ENCODE measurements around the gene NCK2. TPM values are rescaled to one million over a fixed set of nuclear protein-coding genes. Genes with fewer than 3 reads are reported as not detected.

NCK2 gene
- total RNA-seq, 1 experiment from 2014 or later = 75.4 TPM

DNA sequence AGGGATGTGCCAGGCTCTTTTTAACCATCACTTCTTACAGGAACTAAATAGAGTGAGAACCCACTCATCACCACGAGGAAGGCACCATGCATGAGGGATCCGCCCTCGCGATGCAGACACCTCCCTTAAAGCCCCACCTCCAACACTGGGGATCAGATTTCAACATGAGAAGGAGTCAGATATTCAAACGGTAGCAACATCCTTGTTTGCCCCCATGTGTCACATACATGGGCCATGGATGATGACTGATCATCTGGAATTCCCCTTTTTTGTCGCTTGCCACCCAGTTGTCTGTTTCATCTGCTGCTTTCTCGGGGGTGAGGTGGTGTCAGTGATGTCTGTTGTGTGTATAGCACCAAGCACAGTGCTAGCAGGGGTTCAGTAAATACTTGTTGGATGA, 57.9 kb downstream of the NCK2 start (continued):
- TF ChIP-seq, protein P1, sequence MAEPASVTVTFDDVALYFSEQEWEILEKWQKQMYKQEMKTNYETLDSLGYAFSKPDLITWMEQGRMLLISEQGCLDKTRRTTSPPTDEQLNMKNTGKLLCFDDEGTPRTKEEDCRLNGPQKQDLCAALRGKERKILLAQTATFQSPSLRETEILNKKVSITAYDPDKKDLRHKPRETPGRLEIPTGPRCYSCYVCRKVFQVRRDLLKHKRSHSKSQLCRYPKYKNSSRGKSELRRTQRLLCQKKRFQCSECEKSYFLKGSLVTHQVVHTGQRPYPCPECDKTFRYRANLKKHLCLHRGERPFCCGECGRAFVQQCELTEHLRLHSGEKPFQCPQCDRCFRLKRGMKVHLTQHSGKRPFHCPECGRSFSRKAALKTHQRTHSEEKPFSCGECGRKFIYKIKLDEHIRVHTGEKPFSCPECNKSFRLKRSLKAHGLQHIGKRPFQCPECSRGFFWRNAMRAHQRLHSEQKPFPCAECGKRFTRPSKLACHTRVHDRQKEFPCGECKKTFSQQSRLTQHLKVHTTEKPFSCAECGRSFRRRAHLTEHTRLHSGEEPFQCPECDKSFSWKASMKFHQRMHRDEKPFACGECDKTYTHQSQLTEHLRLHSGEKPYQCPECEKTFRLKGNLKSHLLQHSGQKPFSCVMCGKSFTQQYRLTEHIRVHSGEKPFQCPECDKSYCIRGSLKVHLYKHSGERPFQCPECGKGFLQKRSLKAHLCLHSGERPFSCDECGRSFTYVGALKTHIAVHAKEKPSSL (CRISPR knock-in tag; conservative IDR thresholded peaks at IDR 0.05) = no peak
- TF ChIP-seq, protein P2, sequence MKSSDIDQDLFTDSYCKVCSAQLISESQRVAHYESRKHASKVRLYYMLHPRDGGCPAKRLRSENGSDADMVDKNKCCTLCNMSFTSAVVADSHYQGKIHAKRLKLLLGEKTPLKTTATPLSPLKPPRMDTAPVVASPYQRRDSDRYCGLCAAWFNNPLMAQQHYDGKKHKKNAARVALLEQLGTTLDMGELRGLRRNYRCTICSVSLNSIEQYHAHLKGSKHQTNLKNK (CRISPR knock-in tag; IDR thresholded peaks at IDR 0.05) = no peak
- TF ChIP-seq RELA (CRISPR knock-in tag; IDR thresholded peaks at IDR 0.05; ENCODE audit: borderline replicate concordance) (no peak), FOXP1 (CRISPR knock-in tag; IDR thresholded peaks at IDR 0.05; ENCODE audit: borderline replicate concordance) (no peak), ZNF121 (CRISPR knock-in tag; IDR thresholded peaks at IDR 0.05) (no peak), ELF4 (CRISPR knock-in tag; IDR thresholded peaks at IDR 0.05; ENCODE audit: low read depth) (no peak), JUN (CRISPR knock-in tag; IDR thresholded peaks at IDR 0.05) (no peak), NR2C2 (CRISPR knock-in tag; IDR thresholded peaks at IDR 0.05) (no peak), CREM (CRISPR knock-in tag; IDR thresholded peaks at IDR 0.05) (no peak)
- TF ChIP-seq, protein P3, sequence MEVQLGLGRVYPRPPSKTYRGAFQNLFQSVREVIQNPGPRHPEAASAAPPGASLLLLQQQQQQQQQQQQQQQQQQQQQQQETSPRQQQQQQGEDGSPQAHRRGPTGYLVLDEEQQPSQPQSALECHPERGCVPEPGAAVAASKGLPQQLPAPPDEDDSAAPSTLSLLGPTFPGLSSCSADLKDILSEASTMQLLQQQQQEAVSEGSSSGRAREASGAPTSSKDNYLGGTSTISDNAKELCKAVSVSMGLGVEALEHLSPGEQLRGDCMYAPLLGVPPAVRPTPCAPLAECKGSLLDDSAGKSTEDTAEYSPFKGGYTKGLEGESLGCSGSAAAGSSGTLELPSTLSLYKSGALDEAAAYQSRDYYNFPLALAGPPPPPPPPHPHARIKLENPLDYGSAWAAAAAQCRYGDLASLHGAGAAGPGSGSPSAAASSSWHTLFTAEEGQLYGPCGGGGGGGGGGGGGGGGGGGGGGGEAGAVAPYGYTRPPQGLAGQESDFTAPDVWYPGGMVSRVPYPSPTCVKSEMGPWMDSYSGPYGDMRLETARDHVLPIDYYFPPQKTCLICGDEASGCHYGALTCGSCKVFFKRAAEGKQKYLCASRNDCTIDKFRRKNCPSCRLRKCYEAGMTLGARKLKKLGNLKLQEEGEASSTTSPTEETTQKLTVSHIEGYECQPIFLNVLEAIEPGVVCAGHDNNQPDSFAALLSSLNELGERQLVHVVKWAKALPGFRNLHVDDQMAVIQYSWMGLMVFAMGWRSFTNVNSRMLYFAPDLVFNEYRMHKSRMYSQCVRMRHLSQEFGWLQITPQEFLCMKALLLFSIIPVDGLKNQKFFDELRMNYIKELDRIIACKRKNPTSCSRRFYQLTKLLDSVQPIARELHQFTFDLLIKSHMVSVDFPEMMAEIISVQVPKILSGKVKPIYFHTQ (CRISPR knock-in tag; IDR thresholded peaks at IDR 0.05) = no peak
- TF ChIP-seq, protein P4, sequence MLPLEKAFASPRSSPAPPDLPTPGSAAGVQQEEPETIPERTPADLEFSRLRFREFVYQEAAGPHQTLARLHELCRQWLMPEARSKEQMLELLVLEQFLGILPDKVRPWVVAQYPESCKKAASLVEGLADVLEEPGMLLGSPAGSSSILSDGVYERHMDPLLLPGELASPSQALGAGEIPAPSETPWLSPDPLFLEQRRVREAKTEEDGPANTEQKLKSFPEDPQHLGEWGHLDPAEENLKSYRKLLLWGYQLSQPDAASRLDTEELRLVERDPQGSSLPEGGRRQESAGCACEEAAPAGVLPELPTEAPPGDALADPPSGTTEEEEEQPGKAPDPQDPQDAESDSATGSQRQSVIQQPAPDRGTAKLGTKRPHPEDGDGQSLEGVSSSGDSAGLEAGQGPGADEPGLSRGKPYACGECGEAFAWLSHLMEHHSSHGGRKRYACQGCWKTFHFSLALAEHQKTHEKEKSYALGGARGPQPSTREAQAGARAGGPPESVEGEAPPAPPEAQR (CRISPR knock-in tag; IDR thresholded peaks at IDR 0.05) = no peak
- TF ChIP-seq, protein P5, sequence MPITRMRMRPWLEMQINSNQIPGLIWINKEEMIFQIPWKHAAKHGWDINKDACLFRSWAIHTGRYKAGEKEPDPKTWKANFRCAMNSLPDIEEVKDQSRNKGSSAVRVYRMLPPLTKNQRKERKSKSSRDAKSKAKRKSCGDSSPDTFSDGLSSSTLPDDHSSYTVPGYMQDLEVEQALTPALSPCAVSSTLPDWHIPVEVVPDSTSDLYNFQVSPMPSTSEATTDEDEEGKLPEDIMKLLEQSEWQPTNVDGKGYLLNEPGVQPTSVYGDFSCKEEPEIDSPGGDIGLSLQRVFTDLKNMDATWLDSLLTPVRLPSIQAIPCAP (CRISPR knock-in tag; IDR thresholded peaks at IDR 0.05) = no peak

DNA sequence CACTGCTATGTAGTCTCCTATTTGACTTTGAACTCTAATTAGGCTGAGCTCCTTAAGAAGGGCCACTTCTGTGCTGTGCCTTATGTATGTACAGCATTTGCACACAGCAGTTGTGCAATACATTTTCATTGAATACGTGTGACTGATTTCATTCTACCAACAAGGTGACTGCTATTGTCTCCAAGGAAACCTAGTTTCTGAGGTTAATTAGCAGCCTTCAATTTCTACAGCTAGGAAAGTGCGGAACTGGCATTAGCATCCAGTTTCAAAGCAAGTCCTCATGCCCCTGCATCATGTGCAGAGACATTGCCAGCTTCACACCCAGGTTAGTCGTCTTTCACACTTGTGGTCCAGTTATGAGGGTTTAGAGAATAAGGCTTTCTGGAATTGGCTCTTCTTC, 58.6 kb downstream of the NCK2 start:
- ATAC-seq (no peak), DNase-seq (ENCODE audit: low spot score) (no peak)
- H3K4me3 Mint-ChIP-seq = no peak overlapping the region
- peaks cover 67% of the 10 kb centered on the region for H3K4me1 Mint-ChIP-seq
- H3K36me3 Mint-ChIP-seq = no peaks in the 10 kb centered on the region; the same call in 1 of the 2 replicates
- H3K27me3 Mint-ChIP-seq (ENCODE audit: low read depth) = no peaks in the 10 kb centered on the region
- ChIA-PET POLR2A (no interaction called here), CTCF (no interaction called here)
- H3K9me3 Mint-ChIP-seq = peaks cover 3% of the 10 kb centered on the region; the same call in 1 of the 2 replicates
- no peak overlapping the region for H3K27ac Mint-ChIP-seq
- no peak for TF ChIP-seq FOXK1 (CRISPR knock-in tag; IDR thresholded peaks at IDR 0.05)
- no peak for TF ChIP-seq JAZF1 (CRISPR knock-in tag; IDR thresholded peaks at IDR 0.05)
- TF ChIP-seq HMGA2 (CRISPR knock-in tag; IDR thresholded peaks at IDR 0.05) = no peak
- TF ChIP-seq NR1H2 (CRISPR knock-in tag; IDR thresholded peaks at IDR 0.05) = no peak
- TF ChIP-seq ZNF396 (CRISPR knock-in tag; IDR thresholded peaks at IDR 0.05; ENCODE audit: borderline replicate concordance) = no peak
- no peak for TF ChIP-seq TEAD4 (CRISPR knock-in tag; IDR thresholded peaks at IDR 0.05)
- TF ChIP-seq FOXJ3 (CRISPR knock-in tag; IDR thresholded peaks at IDR 0.05; ENCODE audit: borderline replicate concordance) = no peak
- TF ChIP-seq ETV6 (CRISPR knock-in tag; IDR thresholded peaks at IDR 0.05) = no peak
- TF ChIP-seq CREB1 (CRISPR knock-in tag; IDR thresholded peaks at IDR 0.05) = no peak
- TF ChIP-seq SOX15 (CRISPR knock-in tag; IDR thresholded peaks at IDR 0.05) = no peak
- no peak for TF ChIP-seq NFATC4 (CRISPR knock-in tag; IDR thresholded peaks at IDR 0.05)
- TF ChIP-seq GABPB1 (CRISPR knock-in tag; IDR thresholded peaks at IDR 0.05) = no peak
- TF ChIP-seq, protein P1 (CRISPR knock-in tag; conservative IDR thresholded peaks at IDR 0.05) = no peak
- TF ChIP-seq TEAD1 (CRISPR knock-in tag; IDR thresholded peaks at IDR 0.05) = no peak
- TF ChIP-seq, protein P6, sequence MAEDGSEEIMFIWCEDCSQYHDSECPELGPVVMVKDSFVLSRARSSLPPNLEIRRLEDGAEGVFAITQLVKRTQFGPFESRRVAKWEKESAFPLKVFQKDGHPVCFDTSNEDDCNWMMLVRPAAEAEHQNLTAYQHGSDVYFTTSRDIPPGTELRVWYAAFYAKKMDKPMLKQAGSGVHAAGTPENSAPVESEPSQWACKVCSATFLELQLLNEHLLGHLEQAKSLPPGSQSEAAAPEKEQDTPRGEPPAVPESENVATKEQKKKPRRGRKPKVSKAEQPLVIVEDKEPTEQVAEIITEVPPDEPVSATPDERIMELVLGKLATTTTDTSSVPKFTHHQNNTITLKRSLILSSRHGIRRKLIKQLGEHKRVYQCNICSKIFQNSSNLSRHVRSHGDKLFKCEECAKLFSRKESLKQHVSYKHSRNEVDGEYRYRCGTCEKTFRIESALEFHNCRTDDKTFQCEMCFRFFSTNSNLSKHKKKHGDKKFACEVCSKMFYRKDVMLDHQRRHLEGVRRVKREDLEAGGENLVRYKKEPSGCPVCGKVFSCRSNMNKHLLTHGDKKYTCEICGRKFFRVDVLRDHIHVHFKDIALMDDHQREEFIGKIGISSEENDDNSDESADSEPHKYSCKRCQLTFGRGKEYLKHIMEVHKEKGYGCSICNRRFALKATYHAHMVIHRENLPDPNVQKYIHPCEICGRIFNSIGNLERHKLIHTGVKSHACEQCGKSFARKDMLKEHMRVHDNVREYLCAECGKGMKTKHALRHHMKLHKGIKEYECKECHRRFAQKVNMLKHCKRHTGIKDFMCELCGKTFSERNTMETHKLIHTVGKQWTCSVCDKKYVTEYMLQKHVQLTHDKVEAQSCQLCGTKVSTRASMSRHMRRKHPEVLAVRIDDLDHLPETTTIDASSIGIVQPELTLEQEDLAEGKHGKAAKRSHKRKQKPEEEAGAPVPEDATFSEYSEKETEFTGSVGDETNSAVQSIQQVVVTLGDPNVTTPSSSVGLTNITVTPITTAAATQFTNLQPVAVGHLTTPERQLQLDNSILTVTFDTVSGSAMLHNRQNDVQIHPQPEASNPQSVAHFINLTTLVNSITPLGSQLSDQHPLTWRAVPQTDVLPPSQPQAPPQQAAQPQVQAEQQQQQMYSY (CRISPR knock-in tag; IDR thresholded peaks at IDR 0.05) = no peak

Measured in WTC11 (cell line).